Thyroid gland (tissue), 4 donors: ENCODE results near the gene SPG21. TPM values are rescaled to one million over a fixed set of nuclear protein-coding genes. Genes with fewer than 3 reads are reported as not detected.

Experiments
- DNase-seq, 2 donors: peaks; one replicate each; pipeline ENCODE4 v3.0.0-alpha.2; 2019
- H3K27ac ChIP-seq, 3 donors: fragments of 200-600 bp; sonication (generic); 1 replicate in 2 of 3; 2 replicates in 1 of 3; pipeline ENCODE4 v1.5.1; 2016 to 2019; ENCODE audit warnings: mild to moderate bottlenecking in 1 of 3, moderate library complexity in 1 of 3
- H3K27me3 ChIP-seq: fragments of 200-600 bp; sonication (generic); one replicate; pipeline ENCODE4 v1.5.1; 2019
- H3K36me3 ChIP-seq, 2 donors: fragments of 200-600 bp; sonication (generic); one replicate each; pipeline ENCODE4 v1.5.1; 2016 to 2019
- H3K4me1 ChIP-seq, 2 donors: fragments of 200-600 bp; sonication (generic); one replicate each; pipeline ENCODE4 v1.5.1; 2017 to 2019
- H3K4me3 ChIP-seq, 3 donors: fragments of 200-600 bp; sonication (generic); replicated peaks in 1 of 3; 1 replicate in 2 of 3; 2 replicates in 1 of 3; pipeline ENCODE4 v1.5.1; 2016; ENCODE audit warnings: mild to moderate bottlenecking in 1 of 3
- H3K9me3 ChIP-seq: fragments of 200-600 bp; sonication (generic); one replicate; pipeline ENCODE4 v1.5.1; 2017
- CTCF ChIP-seq, 6 experiments: fragments of 200-600 bp in 3 of 6; fragments of 450-650 bp in 3 of 6; sonication (generic) in 3 of 6; IDR thresholded peaks; one replicate each; pipeline ENCODE4 v1.5.1; 2016 to 2019; ENCODE audit warnings: antibody characterized with exemption in 6 of 6, mild to moderate bottlenecking in 2 of 6, inconsistent platforms in 1 of 6, moderate library complexity in 1 of 6
- POLR2A ChIP-seq, 2 donors: fragments of 450-650 bp; IDR thresholded peaks; one replicate each; pipeline ENCODE4 v1.6.1; 2017; ENCODE audit warnings: antibody characterized with exemption in 2 of 2, mild to moderate bottlenecking in 2 of 2, moderate library complexity in 1 of 2
- WGBS, 2 donors: methylation state at CpG; one replicate each; pipeline ENCODE4 v1.1.5; 2017; 5-methylcytosine and 5-hydroxymethylcytosine counted together
- intact Hi-C: fragments of 100-400 bp; cut with DNase I; formaldehyde crosslinking; loops from one replicate; pipeline ENCODE4 v1.15.1; 2023
- total RNA-seq, 4 donors: library from RNA; depleted of rRNA; stranded (reverse); fragments of >200 nt; gene quantifications; one replicate each; pipeline ENCODE4 v1.2.3, GENCODE V29; 2016

SPG21 gene
- total RNA-seq, 4 donors from 2014 or later, result 119 to 149 (median 122) TPM

GRCh38 chr15:64931381-64931780, 58.3 kb downstream of the SPG21 start:
- peaks cover 7 to 15% of the 10 kb centered on the region in 2 donors for H3K4me1 ChIP-seq
- no peak overlapping the region for H3K27ac ChIP-seq
- intact Hi-C loops, result no loop called here
- no peaks in the 10 kb centered on the region for H3K36me3 ChIP-seq
- DNase-seq, result no peak
- no peak overlapping the region for H3K4me3 ChIP-seq
- H3K27me3 ChIP-seq, result no peaks in the 10 kb centered on the region
- TF ChIP-seq POLR2A (IDR thresholded peaks at IDR 0.05) (no peak), CTCF (IDR thresholded peaks at IDR 0.05) (no peak)
- WGBS, 2 donors, result 89 to 92% methylated on average over 6 of the region's 8 CpGs
- no peaks in the 10 kb centered on the region for H3K9me3 ChIP-seq

- 57 to 82% methylated on average over 4 to 11 of the region's 11 CpGs for WGBS, 2 donors
- intact Hi-C loops, result no loop called here
- DNase-seq, result no peak
- H3K27ac ChIP-seq, result no peak overlapping the region
- TF ChIP-seq CTCF (IDR thresholded peaks at IDR 0.05) (no peak), POLR2A (IDR thresholded peaks at IDR 0.05) (no peak)
- no peak overlapping the region for H3K4me3 ChIP-seq
- no peaks in the 10 kb centered on the region for H3K36me3 ChIP-seq
- no peaks in the 10 kb centered on the region for H3K27me3 ChIP-seq
- no peaks in the 10 kb centered on the region for H3K9me3 ChIP-seq
- peaks cover 7 to 15% of the 10 kb centered on the region in 2 donors for H3K4me1 ChIP-seq
These were observed 58.8 kb downstream of the SPG21 start for GRCh38 chr15:64930778-64931371.

- Histone ChIP-seq H3K27ac (no peak overlapping the region), H3K36me3 (no peaks in the 10 kb centered on the region), H3K9me3 (no peaks in the 10 kb centered on the region), H3K4me3 (no peak overlapping the region), H3K27me3 (no peaks in the 10 kb centered on the region), H3K4me1 (peaks cover 7 to 15% of the 10 kb centered on the region in 2 donors)
- no peak for TF ChIP-seq POLR2A (IDR thresholded peaks at IDR 0.05)
- TF ChIP-seq CTCF (IDR thresholded peaks at IDR 0.05), result no peak
- WGBS, 2 donors, result 92 to 94% methylated on average over 10 of the region's 10 CpGs
- intact Hi-C loops, result no loop called here
- no peak for DNase-seq
These were observed 59.6 kb downstream of the SPG21 start for GRCh38 chr15:64930019-64930652.

- no peaks in the 10 kb centered on the region for H3K36me3 ChIP-seq
- peak; percentile 19 to 38 for DNase-seq
- intact Hi-C loops, result no loop called here
- H3K27me3 ChIP-seq, result no peaks in the 10 kb centered on the region
- TF ChIP-seq POLR2A (IDR thresholded peaks at IDR 0.05) (no peak), CTCF (IDR thresholded peaks at IDR 0.05) (no peak)
- H3K4me3 ChIP-seq, result no peak overlapping the region
- H3K27ac ChIP-seq, result peak overlapping the region in 1 of 3 donors; percentile 32
- 40 to 44% methylated on average over 8 to 10 of the region's 10 CpGs for WGBS, 2 donors
- no peaks in the 10 kb centered on the region for H3K9me3 ChIP-seq
- H3K4me1 ChIP-seq, result peaks cover 7 to 15% of the 10 kb centered on the region in 2 donors
These were observed 61.0 kb downstream of the SPG21 start for GRCh38 chr15:64928626-64929220.

- Histone ChIP-seq H3K4me1 (peaks cover 7 to 22% of the 10 kb centered on the region in 2 donors), H3K27me3 (no peaks in the 10 kb centered on the region), H3K4me3 (no peak overlapping the region), H3K9me3 (no peaks in the 10 kb centered on the region), H3K36me3 (no peaks in the 10 kb centered on the region), H3K27ac (no peak overlapping the region)
- no peak for DNase-seq
- TF ChIP-seq POLR2A (IDR thresholded peaks at IDR 0.05), result no peak
- TF ChIP-seq CTCF (IDR thresholded peaks at IDR 0.05), result no peak
- 96 to 100% methylated on average over 2 to 8 of the region's 8 CpGs for WGBS, 2 donors
- intact Hi-C loops, result no loop called here
These were observed 63.1 kb downstream of the SPG21 start for GRCh38 chr15:64926661-64927060.
